ENCODE data around the gene ADCK2. TPM values are rescaled to one million over a fixed set of nuclear protein-coding genes. Genes with fewer than 3 reads are reported as not detected.
"Not testable (repeated sequence)": the region's sequence is repeated elsewhere in the genome, so short reads cannot be mapped to it uniquely, and the experiment has no call there.

ADCK2 gene
- total and polyA plus RNA-seq, 9 donors = 11.0 to 18.1 (median 14.2) TPM

GRCh38 chr7:140635816-140636215 lies 36.9 kb upstream of the ADCK2 start:
- WGBS (ENCODE audit: insufficient coverage) = 45% methylated on average over 3 of the region's 5 CpGs
- no peaks in the 10 kb centered on the region for H3K9me3 ChIP-seq (replicated peaks; ENCODE audit: control insufficient read depth, low read depth, low read length)
- no peak for DNase-seq
- H3K27me3 ChIP-seq (ENCODE audit: control insufficient read depth, insufficient read depth, low read length) = peaks cover 2% of the 10 kb centered on the region
- H3K4me1 ChIP-seq (ENCODE audit: control insufficient read depth, insufficient read depth, low read length) = peaks cover 57% of the 10 kb centered on the region
- H3K27ac ChIP-seq (ENCODE audit: low read length) = peak overlapping the region; percentile 65
- no peak overlapping the region for H3K4me3 ChIP-seq (ENCODE audit: low read length)
- peaks cover 13% of the 10 kb centered on the region for H3K36me3 ChIP-seq (ENCODE audit: control insufficient read depth, insufficient read depth, low read length)

DNA sequence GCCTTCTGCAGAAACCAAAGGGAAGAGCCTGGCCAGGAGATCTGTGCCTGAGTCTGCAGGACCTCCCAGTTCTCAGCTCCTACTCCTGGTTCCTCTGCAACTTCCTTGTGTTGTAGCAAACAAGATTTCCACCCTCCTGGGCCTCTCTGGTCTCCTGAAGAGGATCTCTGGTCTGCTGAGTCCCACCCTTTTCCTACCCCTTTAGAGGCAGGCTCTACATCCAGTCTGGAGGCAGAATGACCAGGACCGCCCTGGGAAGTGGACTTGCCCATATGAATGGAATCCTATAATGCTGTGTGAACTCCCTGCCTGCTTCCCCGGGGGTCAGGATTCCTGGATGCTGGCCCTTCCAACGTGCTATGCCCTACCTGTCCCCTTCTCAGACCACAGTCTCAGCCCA lies 35.3 kb upstream of the ADCK2 start:
- WGBS (ENCODE audit: insufficient coverage) = 28% methylated on average over 2 of the region's 3 CpGs

GRCh38 chr7:140638173-140638791 lies 34.5 kb upstream of the ADCK2 start:
- H3K4me3 ChIP-seq (ENCODE audit: low read length) = peak overlapping the region; percentile 92
- 32% methylated on average over 6 of the region's 6 CpGs for WGBS (ENCODE audit: insufficient coverage)
- H3K27me3 ChIP-seq (ENCODE audit: control insufficient read depth, insufficient read depth, low read length) = peaks cover 8% of the 10 kb centered on the region
- no peaks in the 10 kb centered on the region for H3K9me3 ChIP-seq (replicated peaks; ENCODE audit: control insufficient read depth, low read depth, low read length)
- peaks cover 50% of the 10 kb centered on the region for H3K4me1 ChIP-seq (ENCODE audit: control insufficient read depth, insufficient read depth, low read length)
- peaks cover 13% of the 10 kb centered on the region for H3K36me3 ChIP-seq (ENCODE audit: control insufficient read depth, insufficient read depth, low read length)
- peak overlapping the region; percentile 93 for H3K27ac ChIP-seq (ENCODE audit: low read length)
- DNase-seq = peak; percentile 96

More for the DNA sequence above, 35.3 kb upstream of the ADCK2 start:
- H3K4me1 ChIP-seq (ENCODE audit: control insufficient read depth, insufficient read depth, low read length) = peaks cover 52% of the 10 kb centered on the region
- peaks cover 13% of the 10 kb centered on the region for H3K36me3 ChIP-seq (ENCODE audit: control insufficient read depth, insufficient read depth, low read length)
- H3K27me3 ChIP-seq (ENCODE audit: control insufficient read depth, insufficient read depth, low read length) = peaks cover 8% of the 10 kb centered on the region
- H3K27ac ChIP-seq (ENCODE audit: low read length) = peak overlapping the region; percentile 93
- no peaks in the 10 kb centered on the region for H3K9me3 ChIP-seq (replicated peaks; ENCODE audit: control insufficient read depth, low read depth, low read length)
- H3K4me3 ChIP-seq (ENCODE audit: low read length) = peak overlapping the region; percentile 13
- peak; percentile 54 for DNase-seq

GRCh38 chr7:140639366-140640053 lies 33.2 kb upstream of the ADCK2 start:
- WGBS (ENCODE audit: insufficient coverage) = 2% methylated on average over 11 of the region's 15 CpGs
- Histone ChIP-seq H3K27me3 (ENCODE audit: control insufficient read depth, insufficient read depth, low read length) (peaks cover 8% of the 10 kb centered on the region), H3K9me3 (replicated peaks; ENCODE audit: control insufficient read depth, low read depth, low read length) (no peaks in the 10 kb centered on the region), H3K4me3 (ENCODE audit: low read length) (peak overlapping the region; percentile 92), H3K4me1 (ENCODE audit: control insufficient read depth, insufficient read depth, low read length) (peaks cover 50% of the 10 kb centered on the region), H3K36me3 (ENCODE audit: control insufficient read depth, insufficient read depth, low read length) (peaks cover 11% of the 10 kb centered on the region), H3K27ac (ENCODE audit: low read length) (peak overlapping the region; percentile 93)
- peak; percentile 90 for DNase-seq

- H3K9me3 ChIP-seq (replicated peaks; ENCODE audit: control insufficient read depth, low read depth, low read length) = no peaks in the 10 kb centered on the region
- peak overlapping the region; percentile 92 for H3K4me3 ChIP-seq (ENCODE audit: low read length)
- H3K4me1 ChIP-seq (ENCODE audit: control insufficient read depth, insufficient read depth, low read length) = peaks cover 50% of the 10 kb centered on the region
- under 1% methylated on average over 74 of the region's 74 CpGs for WGBS (ENCODE audit: insufficient coverage)
- peak; percentile 72 for DNase-seq
- peak overlapping the region; percentile 93 for H3K27ac ChIP-seq (ENCODE audit: low read length)
- H3K36me3 ChIP-seq (ENCODE audit: control insufficient read depth, insufficient read depth, low read length) = peaks cover 11% of the 10 kb centered on the region
- H3K27me3 ChIP-seq (ENCODE audit: control insufficient read depth, insufficient read depth, low read length) = peaks cover 8% of the 10 kb centered on the region
These were observed 32.6 kb upstream of the ADCK2 start for GRCh38 chr7:140640060-140640637.

- Histone ChIP-seq H3K36me3 (ENCODE audit: control insufficient read depth, insufficient read depth, low read length) (peaks cover 6% of the 10 kb centered on the region), H3K4me3 (ENCODE audit: low read length) (peak within 1 kb of the TSS; percentile 92), H3K27me3 (ENCODE audit: control insufficient read depth, insufficient read depth, low read length) (peaks cover 8% of the 10 kb centered on the region), H3K4me1 (ENCODE audit: control insufficient read depth, insufficient read depth, low read length) (peaks cover 42% of the 10 kb centered on the region), H3K27ac (ENCODE audit: low read length) (peak within 1 kb of the TSS; percentile 98), H3K9me3 (replicated peaks; ENCODE audit: control insufficient read depth, low read depth, low read length) (no peaks in the 10 kb centered on the region)
- peak; percentile 96 for DNase-seq
- WGBS (ENCODE audit: insufficient coverage) = under 1% methylated on average over 70 of the region's 78 CpGs
These were observed 31.8 kb upstream of the ADCK2 start, which contains the start of gene DENND2A for GRCh38 chr7:140640727-140641523. TSS of gene DENND2A (minus strand) at chr7:140640813. CDS start at chr7:140602397, 38,416 bp downstream.

DNA sequence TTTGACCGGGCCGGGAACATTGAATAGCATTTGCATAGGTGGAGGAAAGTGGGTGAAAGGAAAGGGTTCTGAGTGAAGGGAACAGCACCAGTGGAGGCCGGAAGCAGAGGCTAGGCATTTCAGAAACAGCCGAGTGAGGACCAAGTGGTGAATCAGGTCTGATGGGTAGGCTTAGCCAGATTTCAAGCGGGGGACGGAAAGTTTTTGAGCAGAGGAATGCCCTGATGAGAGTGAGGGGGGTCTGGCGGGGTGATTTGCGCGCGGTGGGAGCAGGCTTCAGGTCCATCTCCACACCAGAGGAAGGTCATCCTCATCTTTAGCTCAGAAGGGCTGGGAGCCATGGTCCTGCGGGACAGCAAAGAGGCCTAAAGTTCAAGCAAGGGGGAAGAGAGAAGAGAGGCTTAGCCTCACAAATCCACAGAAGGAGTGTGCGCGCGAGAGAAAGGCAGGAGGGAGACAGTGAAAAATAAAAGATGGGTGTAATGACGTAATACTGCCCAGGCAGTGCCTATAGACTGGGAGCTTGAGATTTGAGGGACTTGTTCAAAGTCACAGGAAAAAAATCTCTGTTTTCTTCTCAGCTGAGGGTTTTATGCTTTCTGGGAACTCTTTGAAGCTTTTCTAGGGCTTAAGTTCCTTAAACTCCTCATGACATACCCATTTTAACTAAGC lies 31.1 kb upstream of the ADCK2 start:
- H3K27me3 ChIP-seq (ENCODE audit: control insufficient read depth, insufficient read depth, low read length) = peaks cover 8% of the 10 kb centered on the region
- H3K36me3 ChIP-seq (ENCODE audit: control insufficient read depth, insufficient read depth, low read length) = peaks cover 6% of the 10 kb centered on the region
- peaks cover 36% of the 10 kb centered on the region for H3K4me1 ChIP-seq (ENCODE audit: control insufficient read depth, insufficient read depth, low read length)
- H3K9me3 ChIP-seq (replicated peaks; ENCODE audit: control insufficient read depth, low read depth, low read length) = no peaks in the 10 kb centered on the region
- 15% methylated on average over 9 of the region's 15 CpGs for WGBS (ENCODE audit: insufficient coverage)
- peak; percentile 63 for DNase-seq
- H3K27ac ChIP-seq (ENCODE audit: low read length) = peak overlapping the region; percentile 98
- H3K4me3 ChIP-seq (ENCODE audit: low read length) = peak overlapping the region; percentile 78

GRCh38 chr7:140643416-140643815 lies 29.3 kb upstream of the ADCK2 start:
- WGBS (ENCODE audit: insufficient coverage) = no CpG with 5 or more reads among the region's 5 CpGs
- Histone ChIP-seq H3K27me3 (ENCODE audit: control insufficient read depth, insufficient read depth, low read length) (peaks cover 8% of the 10 kb centered on the region), H3K9me3 (replicated peaks; ENCODE audit: control insufficient read depth, low read depth, low read length) (no peaks in the 10 kb centered on the region), H3K36me3 (ENCODE audit: control insufficient read depth, insufficient read depth, low read length) (no peaks in the 10 kb centered on the region), H3K27ac (ENCODE audit: low read length) (no peak overlapping the region), H3K4me1 (ENCODE audit: control insufficient read depth, insufficient read depth, low read length) (peaks cover 24% of the 10 kb centered on the region), H3K4me3 (ENCODE audit: low read length) (no peak overlapping the region)
- DNase-seq = no peak

DNA sequence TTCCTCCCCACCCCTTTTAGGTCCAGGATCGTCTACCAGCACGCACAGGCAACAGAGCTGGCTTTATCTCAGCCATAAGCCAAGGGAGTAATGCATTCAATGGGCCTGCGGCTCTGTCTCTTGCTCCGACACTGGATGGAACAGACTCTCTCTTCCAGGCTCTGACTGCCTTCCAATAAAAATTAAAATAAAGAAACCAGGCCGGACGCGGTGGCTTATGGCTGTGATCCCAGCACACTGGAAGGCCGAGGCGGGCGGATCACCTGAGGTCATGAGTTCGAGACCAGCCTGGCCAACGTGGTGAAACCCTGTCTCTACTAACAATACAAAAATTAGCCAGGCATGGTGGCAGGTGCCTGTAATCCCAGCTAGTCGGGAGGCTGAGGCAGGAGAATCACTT lies 28.0 kb upstream of the ADCK2 start:
- not testable (repeated sequence) for DNase-seq; H3K4me3 ChIP-seq (ENCODE audit: low read length); H3K27me3 ChIP-seq (ENCODE audit: control insufficient read depth, insufficient read depth, low read length); H3K36me3 ChIP-seq (ENCODE audit: control insufficient read depth, insufficient read depth, low read length); H3K27ac ChIP-seq (ENCODE audit: low read length); H3K9me3 ChIP-seq (replicated peaks; ENCODE audit: control insufficient read depth, low read depth, low read length)
- WGBS (ENCODE audit: insufficient coverage) = 95% methylated on average over 11 of the region's 13 CpGs
- H3K4me1 ChIP-seq (ENCODE audit: control insufficient read depth, insufficient read depth, low read length) = peaks cover 15% of the 10 kb centered on the region

Measured in muscle of leg (tissue), 11 donors.